ENCODE measurements around the gene LIG1.

LIG1 gene

DNA sequence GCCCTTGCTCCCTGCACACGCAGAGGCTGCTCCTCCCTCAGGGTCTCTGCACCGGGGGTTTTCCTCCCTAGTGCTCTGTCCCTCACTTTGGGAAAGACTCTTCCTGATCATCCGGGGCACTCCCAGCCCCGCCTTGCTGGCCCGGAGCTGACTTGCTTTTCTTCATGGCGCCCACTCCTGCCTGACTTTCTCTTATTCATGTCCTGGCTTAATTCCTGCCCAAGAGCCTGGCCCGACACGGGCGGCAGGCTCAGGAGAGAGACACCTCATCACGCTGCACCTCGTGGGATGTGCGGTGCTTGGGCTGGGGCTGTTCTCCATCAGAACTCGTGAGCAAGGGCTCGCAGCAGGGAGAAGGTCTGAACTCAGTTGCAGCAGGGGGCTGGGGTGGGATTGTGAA is 47.7 kb downstream of the LIG1 start:
- Mint-ChIP-seq H3K36me3 (peaks cover 55 to 59% of the 10 kb centered on the region in 2 donors), H3K9me3 (peaks cover 0 to 6% of the 10 kb centered on the region in 2 donors), H3K27ac (peak overlapping the region; percentile 87), H3K4me1 (peaks cover 17 to 25% of the 10 kb centered on the region in 2 donors), H3K27me3 (no peaks in the 10 kb centered on the region), H3K4me3 (peak overlapping the region in 1 of 2 donors; percentile 47)
- peak in 1 of 2 donors; percentile 4 for ATAC-seq (replicated peaks)
- DNase-seq = no peak

DNA sequence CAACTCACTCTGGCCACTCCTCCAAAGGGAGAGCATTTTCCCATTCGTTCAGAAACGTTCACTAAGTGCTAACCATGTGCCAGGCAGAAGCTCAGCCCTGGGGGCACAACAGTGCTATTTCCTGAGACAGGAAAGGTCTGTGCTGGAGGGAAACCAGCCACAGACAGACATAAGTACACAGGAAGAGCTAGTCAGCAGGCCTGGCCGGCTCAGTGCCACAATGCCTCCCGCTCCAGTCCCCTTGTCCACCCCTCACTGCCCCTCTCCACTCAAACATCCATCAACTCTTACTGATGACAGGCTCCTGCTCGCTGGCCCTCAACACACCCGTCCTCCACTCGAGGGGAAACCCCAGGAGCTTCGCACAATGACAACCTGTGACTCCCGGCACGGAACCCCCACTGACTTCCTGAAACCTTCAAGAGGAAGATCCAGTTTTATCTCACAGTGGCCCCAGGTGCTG is 48.2 kb downstream of the LIG1 start:
- peak overlapping the region; percentile 87 for H3K27ac Mint-ChIP-seq
- H3K36me3 Mint-ChIP-seq = peaks cover 52 to 56% of the 10 kb centered on the region in 2 donors
- ATAC-seq (replicated peaks) (peak; percentile 93 to 95), DNase-seq (peak; percentile 51)
- H3K9me3 Mint-ChIP-seq = peaks cover 0 to 7% of the 10 kb centered on the region in 2 donors
- peaks cover 18 to 26% of the 10 kb centered on the region in 2 donors for H3K4me1 Mint-ChIP-seq
- H3K4me3 Mint-ChIP-seq = peak overlapping the region in 1 of 2 donors; percentile 47
- no peaks in the 10 kb centered on the region for H3K27me3 Mint-ChIP-seq

DNA sequence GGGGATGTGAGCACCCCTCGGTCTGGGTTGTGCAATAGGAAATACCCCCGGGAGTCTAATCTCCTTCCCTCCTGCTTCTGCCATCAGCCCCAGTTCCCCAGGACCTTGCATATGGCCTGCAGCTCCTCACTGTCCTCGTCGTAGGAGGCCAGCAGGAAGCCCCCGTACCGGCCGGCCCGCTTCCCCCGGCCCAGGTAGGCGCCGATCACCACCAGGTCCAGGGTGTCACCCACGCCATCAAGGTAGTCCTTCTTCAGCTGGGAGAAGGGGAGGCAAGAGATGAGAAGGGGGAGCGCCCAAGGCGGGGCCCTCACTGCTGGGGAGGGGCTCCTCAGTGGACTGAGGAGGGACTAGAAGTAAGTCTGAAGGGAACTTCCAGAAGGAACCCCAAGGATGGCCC is 49.1 kb downstream of the LIG1 start:
- DNase-seq (no peak), ATAC-seq (replicated peaks) (no peak)
- Mint-ChIP-seq H3K36me3 (peaks cover 48 to 54% of the 10 kb centered on the region in 2 donors), H3K4me1 (peaks cover 18 to 26% of the 10 kb centered on the region in 2 donors), H3K4me3 (no peak overlapping the region), H3K9me3 (peaks cover 0 to 7% of the 10 kb centered on the region in 2 donors), H3K27ac (no peak overlapping the region), H3K27me3 (no peaks in the 10 kb centered on the region)

DNA sequence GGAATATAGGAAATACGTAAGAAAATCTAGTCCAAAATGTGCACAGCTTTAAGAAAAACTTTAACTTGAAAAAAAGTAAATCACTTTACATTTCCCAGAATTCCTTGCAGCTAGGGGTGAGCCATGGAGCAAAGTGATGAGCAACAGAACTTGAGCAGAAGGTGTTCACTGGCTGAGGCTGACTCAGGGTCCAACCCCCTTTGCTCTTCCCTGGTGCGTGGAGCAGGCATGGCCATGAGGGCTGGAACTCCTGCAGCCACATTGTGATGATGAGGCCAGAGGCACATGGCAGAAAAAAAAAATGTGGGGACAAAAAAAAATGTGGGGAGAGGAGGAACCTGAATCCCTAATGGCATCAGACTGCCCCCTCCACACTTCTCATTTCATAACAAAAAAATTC is 49.6 kb downstream of the LIG1 start:
- Mint-ChIP-seq H3K36me3 (peaks cover 51 to 55% of the 10 kb centered on the region in 2 donors), H3K4me1 (peaks cover 18 to 26% of the 10 kb centered on the region in 2 donors), H3K9me3 (peaks cover 0 to 7% of the 10 kb centered on the region in 2 donors), H3K27me3 (no peaks in the 10 kb centered on the region), H3K4me3 (no peak overlapping the region), H3K27ac (no peak overlapping the region)
- no peak for ATAC-seq (replicated peaks)
- no peak for DNase-seq

DNA sequence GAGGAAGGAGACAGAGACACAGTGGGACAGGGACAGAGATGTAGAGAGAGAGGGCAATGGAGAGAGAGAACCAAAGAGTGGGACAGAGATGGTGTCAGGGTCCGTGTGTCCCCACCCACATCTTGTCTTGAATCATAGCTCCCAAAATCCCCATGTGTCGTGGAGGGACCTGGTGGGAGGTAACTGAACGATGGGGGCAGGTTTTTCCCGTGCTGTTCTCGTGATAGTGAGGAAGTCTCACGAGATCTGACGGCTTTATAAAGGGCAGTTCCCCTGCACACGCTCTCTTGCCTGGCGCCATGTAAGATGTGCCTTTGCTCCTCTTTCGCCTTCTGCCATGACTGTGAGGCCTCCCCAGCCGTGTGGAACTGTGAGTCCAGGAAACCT is 52.0 kb downstream of the LIG1 start:
- DNase-seq (no peak), ATAC-seq (replicated peaks) (no peak)
- H3K4me1 Mint-ChIP-seq = peaks cover 20 to 25% of the 10 kb centered on the region in 2 donors
- H3K9me3 Mint-ChIP-seq = peaks cover 0 to 7% of the 10 kb centered on the region in 2 donors
- peak overlapping the region; percentile 42 for H3K27ac Mint-ChIP-seq
- H3K4me3 Mint-ChIP-seq = no peak overlapping the region
- no peaks in the 10 kb centered on the region for H3K27me3 Mint-ChIP-seq
- H3K36me3 Mint-ChIP-seq = peaks cover 46 to 52% of the 10 kb centered on the region in 2 donors

DNA sequence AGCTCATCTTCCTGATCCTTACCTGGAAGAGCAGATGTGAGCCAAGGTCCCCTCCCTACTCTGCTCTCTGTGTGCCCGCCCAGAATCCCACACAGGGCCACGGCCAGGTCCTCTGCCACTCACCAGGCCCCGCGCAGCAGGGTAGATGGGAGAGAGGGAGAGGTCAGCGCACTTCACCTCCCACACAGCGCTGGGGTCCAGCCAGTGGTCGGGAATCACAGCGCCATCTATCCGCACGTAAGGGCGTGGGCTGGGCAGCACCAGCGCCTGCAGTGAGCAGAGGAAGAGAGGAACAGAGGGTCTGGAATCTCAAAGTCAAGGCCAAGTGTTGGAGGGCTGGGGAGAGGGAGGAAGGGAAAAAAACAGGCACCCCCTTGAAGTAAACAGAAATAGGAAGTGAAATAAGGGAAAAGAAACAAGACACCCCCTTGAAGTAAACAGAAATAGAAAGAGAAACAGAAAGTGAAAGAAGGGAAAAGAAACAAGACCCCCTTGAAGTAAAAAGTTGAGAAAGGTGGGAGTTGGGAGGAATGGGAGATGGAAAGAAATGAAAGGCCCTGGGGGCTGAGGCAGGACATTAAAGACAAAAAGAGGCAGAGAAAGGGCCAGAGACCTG is 52.5 kb downstream of the LIG1 start:
- no peaks in the 10 kb centered on the region for H3K27me3 Mint-ChIP-seq
- peaks cover 23 to 26% of the 10 kb centered on the region in 2 donors for H3K4me1 Mint-ChIP-seq
- ATAC-seq (replicated peaks) (no peak), DNase-seq (no peak)
- H3K36me3 Mint-ChIP-seq = peaks cover 44 to 49% of the 10 kb centered on the region in 2 donors
- H3K27ac Mint-ChIP-seq = peak overlapping the region; percentile 42
- H3K4me3 Mint-ChIP-seq = no peak overlapping the region
- peaks cover 0 to 7% of the 10 kb centered on the region in 2 donors for H3K9me3 Mint-ChIP-seq

DNA sequence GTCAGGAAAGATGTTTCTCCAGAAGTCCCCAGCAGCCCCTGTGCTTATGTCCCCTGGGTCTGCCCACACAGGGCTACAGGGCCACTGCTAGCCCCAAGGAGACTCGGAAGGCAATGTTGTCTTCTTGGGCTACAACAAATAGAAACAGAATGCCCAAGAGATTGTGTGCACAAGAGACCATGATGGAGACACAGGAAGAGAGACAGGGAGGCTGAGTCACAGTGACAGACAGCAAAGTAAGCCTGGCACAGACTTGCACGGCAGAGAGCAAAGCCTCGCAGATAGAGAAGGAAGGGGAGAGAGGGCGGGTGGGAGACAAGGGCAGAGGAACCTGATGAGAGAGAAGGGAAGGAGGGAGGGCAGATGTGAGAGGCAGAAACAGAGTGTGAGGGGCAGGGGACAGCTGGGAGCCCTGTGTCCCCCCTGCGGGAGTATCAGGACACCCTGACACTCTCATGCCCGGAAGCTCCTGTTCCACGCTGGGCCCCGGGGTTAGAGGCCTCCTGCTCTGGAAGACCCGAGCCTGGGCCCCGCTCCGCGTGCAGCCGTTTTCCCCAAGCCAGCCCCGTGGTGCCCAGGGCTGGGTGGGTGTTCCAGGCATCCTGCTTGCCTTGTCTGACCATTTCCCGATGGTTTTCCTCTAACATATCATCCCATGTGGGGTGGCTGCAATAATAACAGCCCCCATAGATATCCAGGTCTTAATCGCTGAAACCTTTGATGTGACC is 56.8 kb downstream of the LIG1 start:
- H3K9me3 Mint-ChIP-seq = peaks cover 0 to 7% of the 10 kb centered on the region in 2 donors

DNA sequence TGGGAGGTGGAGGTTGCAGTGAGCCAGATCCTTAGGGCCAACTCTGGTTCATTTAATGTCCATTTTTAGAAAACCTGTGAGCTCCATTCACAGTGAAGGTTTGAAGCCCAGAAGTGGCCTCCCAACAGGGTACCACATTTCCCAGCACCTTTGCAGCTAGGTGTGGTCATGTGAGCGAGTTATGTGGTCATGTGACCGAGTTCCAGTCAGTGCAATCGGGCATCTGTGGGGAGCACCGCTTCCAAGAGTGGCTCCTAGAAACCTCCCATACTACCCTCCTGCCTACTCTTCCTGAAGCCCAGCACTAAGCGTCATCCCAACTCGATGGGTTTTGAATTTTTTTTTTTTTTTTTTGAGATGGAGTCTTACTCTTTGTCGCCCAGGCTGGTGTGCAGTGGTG is 58.9 kb downstream of the LIG1 start:
- ATAC-seq (replicated peaks) (no peak), DNase-seq (no peak)
- H3K27ac Mint-ChIP-seq = no peak overlapping the region
- H3K9me3 Mint-ChIP-seq = no peaks in the 10 kb centered on the region
- H3K36me3 Mint-ChIP-seq = peaks cover 13 to 18% of the 10 kb centered on the region in 2 donors
- H3K4me1 Mint-ChIP-seq = peaks cover 7 to 20% of the 10 kb centered on the region in 2 donors
- no peak overlapping the region for H3K4me3 Mint-ChIP-seq
- no peaks in the 10 kb centered on the region for H3K27me3 Mint-ChIP-seq

More for the DNA sequence above, 56.8 kb downstream of the LIG1 start:
- Mint-ChIP-seq H3K4me3 (no peak overlapping the region), H3K4me1 (peaks cover 16 to 21% of the 10 kb centered on the region in 2 donors), H3K27me3 (no peaks in the 10 kb centered on the region), H3K27ac (no peak overlapping the region), H3K36me3 (peaks cover 23 to 29% of the 10 kb centered on the region in 2 donors)
- ATAC-seq (replicated peaks) (no peak), DNase-seq (no peak)

DNA sequence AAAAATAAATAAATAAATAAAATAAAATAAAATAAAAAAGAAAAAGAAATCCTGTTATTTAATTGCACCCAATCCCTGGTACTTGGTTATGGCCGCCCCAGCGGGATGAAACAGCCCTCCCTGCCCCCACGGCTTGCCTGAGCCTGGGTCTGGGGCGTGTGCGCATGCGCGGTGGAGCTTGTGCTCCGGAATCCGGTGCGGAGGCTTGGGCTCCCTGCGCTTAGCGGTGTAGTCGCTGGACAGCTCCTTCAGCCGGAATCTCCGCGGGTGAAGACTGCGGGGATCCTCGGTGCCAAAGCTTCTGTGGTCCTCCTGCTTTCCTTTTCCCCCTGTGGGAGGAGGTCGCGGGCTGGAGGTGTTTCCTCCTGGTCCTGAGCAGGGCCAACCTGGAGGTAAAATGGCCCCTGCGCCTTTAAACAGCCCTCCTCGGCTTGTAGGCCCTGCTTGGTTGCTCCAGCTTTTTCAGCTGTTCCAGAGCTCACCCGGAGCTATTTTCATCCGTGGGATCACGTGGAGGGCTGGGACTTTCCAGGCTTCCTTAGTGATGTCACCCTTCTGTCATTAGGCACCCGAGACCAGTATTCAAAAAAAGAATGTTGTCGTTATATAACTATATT is 59.7 kb downstream of the LIG1 start, which contains the start of gene PLA2G4C:
TSS of gene PLA2G4C (minus strand) at position 468 of the 617 bp plus-strand sequence. CDS start 4,288 bp downstream, outside the sequence.
- Mint-ChIP-seq H3K36me3 (peaks cover 9 to 14% of the 10 kb centered on the region in 2 donors), H3K4me3 (peak within 1 kb of the TSS; percentile 83 to 89), H3K27me3 (no peaks in the 10 kb centered on the region), H3K4me1 (peaks cover 7 to 20% of the 10 kb centered on the region in 2 donors), H3K9me3 (no peaks in the 10 kb centered on the region), H3K27ac (peak within 1 kb of the TSS; percentile 95)
- ATAC-seq (replicated peaks) (peak; percentile 78 to 87), DNase-seq (peak; percentile 71)

DNA sequence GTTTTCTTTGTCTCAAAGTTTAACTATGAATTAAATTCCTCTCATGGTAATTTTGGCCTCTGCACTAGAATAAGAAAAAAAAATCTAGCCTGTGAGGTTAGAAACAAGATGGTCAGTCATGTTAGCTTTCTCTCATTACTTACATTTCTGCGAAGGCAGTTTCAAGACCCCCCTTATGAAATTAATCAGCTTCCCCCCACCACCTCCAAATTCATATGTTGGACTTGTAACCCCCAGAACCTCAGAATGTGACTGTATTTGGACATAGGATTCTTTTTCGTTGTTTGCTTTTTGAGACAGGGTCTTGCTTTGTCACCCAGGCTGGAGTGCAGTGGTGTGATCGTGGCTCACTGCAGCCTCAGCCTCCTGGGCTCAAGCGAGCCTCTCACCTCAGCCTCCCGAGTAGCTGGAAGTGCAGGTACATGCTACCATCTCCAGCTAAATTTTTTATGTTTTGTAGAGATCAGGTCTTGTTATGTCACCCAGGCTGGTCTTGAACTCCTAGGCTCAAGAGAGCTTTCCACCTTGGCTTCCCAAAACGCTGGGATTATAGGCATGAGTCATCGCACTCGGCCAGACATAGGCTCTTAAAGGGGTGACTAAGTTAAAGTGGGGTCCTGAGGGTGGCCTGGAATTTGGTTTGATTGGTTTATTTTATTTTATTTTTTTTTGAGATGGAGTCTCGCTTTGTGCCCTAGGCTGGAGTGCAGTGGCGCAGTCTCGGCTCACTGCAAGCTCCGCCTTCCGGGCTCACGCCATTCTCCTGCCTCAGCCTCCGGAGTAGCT is 61.0 kb downstream of the LIG1 start:
- Mint-ChIP-seq H3K4me1 (peaks cover 7 to 20% of the 10 kb centered on the region in 2 donors), H3K9me3 (no peaks in the 10 kb centered on the region), H3K27ac (peak overlapping the region; percentile 51), H3K36me3 (peaks cover 5 to 10% of the 10 kb centered on the region in 2 donors), H3K4me3 (peak overlapping the region; percentile 44 to 65), H3K27me3 (no peaks in the 10 kb centered on the region)
- ATAC-seq (replicated peaks) (no peak), DNase-seq (no peak)

DNA sequence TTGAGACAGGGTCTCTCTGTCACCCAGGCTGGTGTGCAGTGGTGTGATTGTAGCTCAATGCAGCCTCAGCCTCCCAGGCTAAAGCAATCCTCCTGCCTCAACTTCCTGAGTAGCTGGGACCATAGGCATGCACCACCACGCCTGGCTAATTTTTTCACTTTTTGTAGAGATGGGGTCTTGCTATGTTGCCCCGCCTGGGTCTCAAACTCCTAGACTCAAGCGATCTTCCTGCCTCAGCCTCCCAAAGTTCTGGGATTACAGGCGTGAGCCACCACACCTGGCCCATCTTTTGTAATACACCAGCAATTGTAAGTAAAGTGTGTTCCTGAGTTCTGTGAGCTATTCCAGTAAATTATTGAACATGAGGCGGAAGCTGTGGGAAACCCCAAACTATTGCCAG is 66.2 kb downstream of the LIG1 start:
- Mint-ChIP-seq H3K36me3 (peaks cover 11 to 19% of the 10 kb centered on the region in 2 donors), H3K27me3 (no peaks in the 10 kb centered on the region), H3K4me3 (no peak overlapping the region), H3K27ac (no peak overlapping the region), H3K4me1 (peaks cover 1 to 9% of the 10 kb centered on the region in 2 donors), H3K9me3 (peaks cover 0 to 3% of the 10 kb centered on the region in 2 donors)
- DNase-seq (no peak), ATAC-seq (replicated peaks) (no peak)

DNA sequence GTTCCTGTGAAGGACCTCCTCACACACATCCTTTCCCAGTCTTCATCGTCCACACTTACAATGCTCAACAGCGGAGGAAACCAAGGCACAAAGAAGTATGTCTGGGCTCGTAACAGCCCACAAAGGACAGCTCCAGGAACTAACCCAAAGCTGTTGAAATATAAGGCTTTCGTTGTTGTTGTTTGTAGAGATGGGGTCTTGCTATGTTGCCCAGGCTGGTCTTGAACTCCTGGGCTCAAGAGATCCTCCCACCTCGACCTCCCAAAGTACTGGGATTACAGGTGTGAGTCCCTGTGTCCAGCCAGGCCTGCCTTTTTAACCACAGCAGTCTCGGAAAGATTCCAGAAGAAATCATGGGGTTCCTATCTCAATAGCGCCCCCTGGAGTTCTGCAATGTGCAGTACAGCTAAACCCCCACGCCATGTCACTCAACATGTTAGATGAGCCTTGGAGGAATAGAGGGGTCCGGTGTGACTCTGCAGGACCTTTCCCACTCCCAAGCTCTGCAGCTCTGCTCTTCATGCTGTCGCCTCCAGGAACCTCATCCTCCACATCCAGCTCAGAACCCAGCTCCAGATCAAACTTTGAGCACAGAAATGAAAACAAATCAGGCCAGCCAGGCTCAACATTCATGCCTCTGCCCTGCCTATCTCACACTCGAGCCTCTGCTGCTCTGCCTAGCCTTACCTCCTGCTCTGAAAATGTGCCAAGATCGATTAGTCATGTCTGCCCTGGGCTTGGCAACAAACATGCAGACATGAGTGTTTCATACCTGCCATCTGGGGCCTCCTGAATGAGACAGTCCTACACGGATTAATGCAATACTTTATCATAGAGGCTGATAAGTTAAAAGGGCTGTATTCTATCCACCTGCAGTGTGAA is 67.0 kb downstream of the LIG1 start:
- H3K4me1 Mint-ChIP-seq = peaks cover 1 to 8% of the 10 kb centered on the region in 2 donors
- H3K9me3 Mint-ChIP-seq = peaks cover 0 to 3% of the 10 kb centered on the region in 2 donors
- DNase-seq (no peak), ATAC-seq (replicated peaks) (no peak)
- no peaks in the 10 kb centered on the region for H3K27me3 Mint-ChIP-seq
- H3K27ac Mint-ChIP-seq = no peak overlapping the region
- no peak overlapping the region for H3K4me3 Mint-ChIP-seq
- peaks cover 11 to 20% of the 10 kb centered on the region in 2 donors for H3K36me3 Mint-ChIP-seq

DNA sequence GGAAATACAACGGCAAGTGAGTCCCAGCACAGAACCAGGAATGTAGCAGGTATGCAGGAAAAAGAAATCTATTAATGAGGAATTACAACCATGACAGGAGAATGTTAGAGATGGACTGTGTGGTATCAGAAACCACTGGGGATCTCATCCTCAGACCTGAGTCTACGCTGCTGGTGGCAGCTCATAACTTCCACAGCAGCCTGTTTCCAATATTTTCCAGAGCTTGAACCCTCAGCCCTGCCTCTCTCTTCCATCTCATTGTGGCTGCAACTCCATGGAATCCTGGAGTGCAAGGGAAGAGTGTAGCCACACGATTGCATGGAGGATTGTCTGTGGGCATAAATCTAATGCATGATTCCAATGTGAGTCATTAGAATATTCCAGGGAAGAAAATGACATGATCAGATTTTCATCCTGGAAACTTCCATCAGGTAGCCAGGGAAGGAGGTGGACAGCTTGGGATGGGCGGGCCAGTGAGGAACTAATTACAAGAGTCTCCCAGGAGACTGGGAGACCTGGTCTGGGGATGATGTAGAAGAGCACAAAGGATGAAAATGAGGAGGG is 74.5 kb downstream of the LIG1 start:
- H3K4me3 Mint-ChIP-seq = no peak overlapping the region
- H3K27ac Mint-ChIP-seq = no peak overlapping the region
- no peak for DNase-seq
- H3K9me3 Mint-ChIP-seq = peaks cover 9 to 19% of the 10 kb centered on the region in 2 donors
- no peak for ATAC-seq (replicated peaks)
- H3K4me1 Mint-ChIP-seq = no peaks in the 10 kb centered on the region
- H3K36me3 Mint-ChIP-seq = peaks cover 48 to 55% of the 10 kb centered on the region in 2 donors
- no peaks in the 10 kb centered on the region for H3K27me3 Mint-ChIP-seq
